Fibroblast of skin of right biceps (primary cell): ENCODE measurements around the gene WDPCP.
"Not testable (repeated sequence)": the region's sequence is repeated elsewhere in the genome, so short reads cannot be mapped to it uniquely, and the experiment has no call there.

Experiments used
- DNase-seq: peaks from one replicate; pipeline ENCODE4 v3.0.0-alpha.2; 2013

WDPCP gene

DNA sequence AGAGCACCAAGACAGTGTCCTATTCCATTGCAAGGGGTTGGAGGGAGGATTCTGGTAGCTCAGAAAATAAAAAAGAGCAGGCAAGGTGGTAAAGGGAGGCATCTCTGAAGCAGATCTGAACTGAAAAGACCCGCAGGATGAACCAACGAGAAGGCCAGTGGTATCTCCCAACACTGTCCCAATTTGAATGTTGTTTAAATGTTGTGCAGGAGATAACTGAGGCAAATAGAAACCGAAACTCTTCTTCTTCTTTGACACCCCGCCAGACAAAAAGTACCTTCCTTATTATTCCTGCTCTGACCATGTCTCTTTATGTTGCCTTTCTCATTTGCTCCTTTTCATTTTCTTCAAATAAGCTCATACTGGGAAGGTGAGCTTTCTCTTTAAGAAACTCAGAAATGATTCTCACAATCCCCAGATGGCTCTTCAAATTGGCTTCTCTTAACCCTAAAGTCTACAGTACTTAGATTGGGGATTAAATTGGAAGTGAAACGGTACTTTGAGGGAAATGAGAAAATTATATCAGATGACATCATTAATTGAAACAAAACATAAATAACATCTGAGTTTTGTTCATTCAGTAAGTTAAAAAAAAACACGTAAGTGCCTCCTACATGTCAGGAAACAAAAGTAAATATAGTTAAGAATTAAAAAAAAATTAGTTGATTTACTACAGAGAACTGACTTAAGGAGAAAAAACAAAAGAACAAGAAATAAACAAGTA, 143.6 kb downstream of the WDPCP start:
- DNase-seq = no peak

DNA sequence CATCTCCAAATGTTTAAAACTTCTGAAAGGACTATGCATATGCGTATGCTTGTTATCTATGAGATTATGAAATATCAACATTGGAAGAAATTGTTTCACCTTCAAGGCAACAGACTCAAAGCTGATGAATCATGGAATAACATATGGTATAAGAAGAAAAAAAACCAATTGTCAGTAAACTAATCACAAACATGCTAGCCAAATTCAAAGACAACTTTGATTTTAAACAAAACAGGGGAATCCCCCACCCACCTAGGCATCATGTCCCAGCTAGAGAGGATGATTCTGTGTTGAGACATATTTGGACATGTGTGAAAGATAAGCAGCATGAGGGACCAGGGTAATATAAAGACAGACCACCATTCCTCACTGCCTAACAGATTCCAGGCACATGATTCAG, 147.7 kb downstream of the WDPCP start:
- DNase-seq = peak; percentile 18

DNA sequence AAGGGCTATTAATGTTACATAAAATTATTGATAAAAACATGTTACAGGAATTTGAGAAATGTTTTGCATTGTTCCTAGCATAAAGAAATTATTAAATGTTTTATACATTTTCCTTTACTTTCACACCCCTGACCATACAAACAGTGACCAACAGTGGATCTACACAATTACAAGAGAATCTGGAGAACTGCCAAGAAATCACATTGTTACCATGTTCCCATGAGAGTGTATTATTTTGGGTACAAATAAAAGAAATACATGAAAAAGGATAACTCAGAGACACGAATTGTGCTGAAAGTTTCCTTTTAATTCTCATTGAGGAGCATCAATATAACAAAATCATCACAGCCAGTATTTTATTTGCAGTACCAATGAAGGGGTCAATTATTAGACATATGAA, 150.1 kb downstream of the WDPCP start:
- no peak for DNase-seq

DNA sequence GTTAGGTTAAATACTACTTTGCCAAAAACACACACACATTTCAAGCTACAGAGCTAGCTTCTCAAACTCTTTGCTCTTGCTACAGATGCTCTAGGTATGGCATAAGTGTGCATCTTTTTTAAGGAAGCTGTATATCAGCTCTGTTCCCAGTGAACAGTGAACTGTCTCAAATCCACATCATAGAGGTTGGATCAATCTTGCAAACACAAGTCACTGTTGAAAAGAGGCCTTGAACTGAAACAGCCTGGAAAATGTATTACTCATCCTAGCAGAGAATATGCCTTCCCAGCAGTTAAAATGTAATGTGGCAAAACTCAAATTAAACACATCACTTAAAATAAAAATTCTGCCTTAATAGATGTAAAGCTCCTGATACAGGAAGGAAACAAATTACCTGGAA, 151.8 kb downstream of the WDPCP start:
- no peak for DNase-seq

DNA sequence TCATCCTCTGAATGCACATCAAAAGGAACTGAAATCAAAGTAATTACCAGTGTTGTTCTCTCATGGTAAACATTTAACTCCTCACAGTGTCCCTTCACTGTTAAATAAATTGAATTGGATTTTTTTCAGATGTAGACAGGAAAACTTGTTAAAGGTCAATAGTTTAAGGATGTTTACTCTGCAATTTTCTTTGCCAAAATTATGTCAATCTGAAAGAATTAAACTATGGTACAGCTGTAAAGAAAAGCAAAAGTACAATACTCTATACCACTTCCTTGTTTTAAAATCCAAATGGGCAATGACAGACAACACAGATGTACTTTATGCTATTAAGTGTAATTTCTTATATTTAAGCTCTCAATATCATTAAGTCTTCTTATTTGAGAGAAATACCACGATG, 153.2 kb downstream of the WDPCP start:
- no peak for DNase-seq

DNA sequence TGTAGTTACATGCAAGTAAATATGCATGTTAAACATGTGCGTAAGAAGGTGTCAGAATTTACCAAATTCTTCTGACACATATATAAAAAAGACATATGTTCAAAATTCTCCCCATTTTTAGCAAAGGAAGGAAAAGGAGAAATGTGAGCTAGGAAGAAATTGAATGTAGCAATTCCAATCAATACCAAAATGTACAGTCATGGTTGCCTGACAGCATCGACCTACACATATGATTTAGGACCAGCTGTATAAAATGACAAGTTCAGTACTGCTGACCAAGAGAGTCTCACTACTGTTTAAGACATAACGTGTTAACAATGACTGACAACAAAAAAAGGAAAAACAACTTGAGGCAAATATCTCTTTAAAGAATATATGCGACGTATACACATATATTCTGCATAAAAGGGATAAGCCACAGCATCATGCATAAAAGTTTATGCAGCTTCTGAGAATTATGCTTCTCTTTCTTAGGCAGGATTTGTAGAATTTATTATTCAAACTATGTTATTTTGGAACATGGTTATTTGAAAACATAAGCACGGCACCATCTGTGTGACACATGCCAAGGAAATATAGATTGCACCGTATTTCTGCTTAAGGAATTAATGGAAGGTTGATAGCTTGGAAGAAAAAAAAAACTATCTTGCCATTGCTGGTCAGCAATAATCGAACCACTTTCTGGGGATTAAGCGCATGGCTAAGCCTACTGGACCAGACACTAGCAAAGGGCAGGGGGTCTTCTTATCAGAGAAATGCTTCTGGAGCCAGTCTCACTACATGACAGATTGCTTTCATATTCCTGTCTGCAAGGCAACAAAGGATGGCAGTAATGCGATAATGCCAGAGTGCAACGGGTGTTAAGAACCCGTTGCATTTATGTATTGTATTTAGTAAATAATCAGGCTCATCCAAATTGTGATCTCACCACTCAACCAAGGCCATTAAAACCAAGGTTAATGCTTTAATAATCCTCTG, 154.0 kb downstream of the WDPCP start:
- no peak for DNase-seq

DNA sequence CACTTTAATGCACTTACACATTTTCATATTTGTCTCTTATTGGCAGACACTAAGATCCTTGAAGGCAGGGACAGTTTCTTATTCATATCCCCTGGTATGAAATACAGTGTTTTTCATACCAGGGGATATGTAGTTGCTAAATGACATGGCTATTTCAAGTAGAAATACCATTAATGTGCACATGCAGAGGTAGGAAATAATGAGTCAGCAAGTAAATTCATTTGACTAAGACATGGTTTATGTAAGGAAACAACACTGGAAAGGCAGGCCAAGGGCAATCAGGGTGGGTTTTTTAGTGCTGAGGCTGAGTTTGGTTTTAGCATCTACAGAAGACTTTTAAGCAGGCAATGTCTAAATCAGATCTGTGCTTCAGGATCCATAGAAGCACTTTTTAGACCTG, 155.9 kb downstream of the WDPCP start:
- peak; percentile 50 for DNase-seq

DNA sequence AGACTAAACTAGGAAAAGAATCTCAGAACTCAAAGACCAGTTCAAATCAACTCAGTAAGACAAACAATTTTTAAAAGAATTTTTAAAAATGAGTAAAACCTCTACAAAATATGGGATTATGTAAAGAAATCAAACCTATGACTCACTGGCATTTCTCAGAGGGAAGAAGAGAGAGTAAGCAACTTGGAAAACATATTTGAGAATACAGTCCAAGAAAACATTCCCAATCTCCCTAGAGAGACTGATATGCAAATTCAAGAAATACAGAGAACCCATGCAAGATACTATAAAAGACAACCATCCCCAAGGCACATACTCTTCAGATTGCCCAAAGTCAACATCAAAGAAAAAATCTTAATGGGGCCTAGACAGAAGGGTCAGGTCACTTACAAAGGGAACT, 162.7 kb downstream of the WDPCP start:
- DNase-seq = peak; percentile 35

DNA sequence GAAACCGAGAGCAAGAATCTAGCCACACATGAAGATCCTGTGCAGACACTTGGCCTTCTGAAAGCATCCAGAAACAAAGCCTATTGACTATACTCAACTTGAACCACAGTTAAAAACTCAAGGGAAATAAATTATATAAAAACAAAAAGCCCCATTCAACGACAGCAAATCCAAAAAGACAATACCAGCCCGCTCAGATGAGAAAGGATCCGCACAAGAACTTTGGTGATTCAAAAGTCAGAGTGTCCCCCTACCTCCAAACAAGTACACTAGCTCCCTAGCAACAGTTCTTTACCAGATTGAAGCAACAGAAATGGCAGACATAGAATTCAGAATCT, 163.2 kb downstream of the WDPCP start:
- DNase-seq = no peak

DNA sequence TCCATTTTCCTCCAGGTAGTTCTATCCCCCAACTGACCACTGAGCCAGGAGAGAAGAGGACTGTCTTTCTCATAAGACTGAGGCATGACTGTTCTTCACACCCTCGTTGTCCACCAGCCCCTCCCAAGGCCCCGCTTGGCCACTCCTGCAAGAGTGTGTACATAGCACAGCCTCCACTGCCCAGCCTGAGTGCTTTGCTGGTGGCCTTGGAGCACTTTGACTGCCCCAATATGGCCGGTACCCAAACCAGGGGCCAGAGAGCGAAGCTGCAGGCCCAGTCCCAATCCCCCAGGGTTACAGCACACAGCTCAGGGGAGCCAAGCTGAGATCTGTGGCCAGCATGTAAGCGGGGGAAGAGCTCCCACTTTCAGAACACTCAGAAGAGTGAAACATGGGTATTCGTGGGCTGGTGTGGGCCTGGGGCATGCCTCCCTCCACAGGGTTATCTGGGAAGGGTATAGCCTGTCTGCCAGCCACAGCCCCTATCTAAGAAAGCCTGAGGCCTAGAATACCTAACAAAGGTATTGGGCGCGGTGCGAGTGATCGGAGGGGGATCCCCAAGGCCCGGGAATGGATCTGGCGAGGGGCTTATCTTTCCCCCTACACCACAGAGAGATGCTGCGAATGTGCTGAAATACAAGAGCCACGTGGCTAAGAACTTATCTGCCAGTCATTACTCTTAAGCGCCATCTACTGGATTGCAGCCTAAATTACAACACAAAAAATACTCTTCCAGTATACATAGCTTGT, 163.8 kb downstream of the WDPCP start:
- DNase-seq = peak; percentile 38

DNA sequence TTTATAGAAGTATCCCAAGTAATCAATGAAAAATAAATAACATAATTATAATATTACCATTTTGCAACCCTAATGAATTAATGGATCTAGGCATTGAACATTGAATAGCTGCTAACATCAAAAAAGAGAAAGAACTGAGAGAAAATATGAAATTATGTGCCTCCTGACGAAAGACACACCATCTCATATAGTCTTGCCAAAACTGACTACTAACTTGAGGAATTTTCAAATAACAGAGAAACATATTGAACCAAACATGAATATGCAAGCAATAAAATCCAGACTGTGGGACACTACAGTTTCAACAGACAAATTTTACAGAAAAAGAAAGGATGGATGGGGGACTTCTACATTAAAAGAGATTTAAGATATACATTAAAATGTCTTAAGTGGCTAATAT, 165.7 kb downstream of the WDPCP start:
- DNase-seq = no peak

DNA sequence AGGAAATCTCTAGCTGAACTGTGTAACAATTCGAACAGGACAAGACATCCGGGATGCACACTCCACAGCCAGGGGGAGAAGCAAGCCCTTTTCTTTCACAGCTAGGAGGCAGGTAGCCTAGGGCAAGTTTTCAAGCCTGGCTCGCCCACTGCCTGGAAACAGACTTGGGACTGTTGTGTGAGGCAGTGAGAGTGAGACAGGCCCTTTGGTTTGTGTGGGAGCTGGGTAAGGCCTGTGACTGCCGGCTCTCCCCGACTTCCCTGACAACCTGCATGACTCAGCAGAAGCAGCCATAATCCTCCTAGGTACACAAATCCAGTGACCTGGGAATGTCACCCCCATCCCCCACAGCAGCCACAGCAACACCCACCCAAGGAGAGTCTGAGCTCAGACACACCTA, 179.7 kb downstream of the WDPCP start:
- DNase-seq = no peak

DNA sequence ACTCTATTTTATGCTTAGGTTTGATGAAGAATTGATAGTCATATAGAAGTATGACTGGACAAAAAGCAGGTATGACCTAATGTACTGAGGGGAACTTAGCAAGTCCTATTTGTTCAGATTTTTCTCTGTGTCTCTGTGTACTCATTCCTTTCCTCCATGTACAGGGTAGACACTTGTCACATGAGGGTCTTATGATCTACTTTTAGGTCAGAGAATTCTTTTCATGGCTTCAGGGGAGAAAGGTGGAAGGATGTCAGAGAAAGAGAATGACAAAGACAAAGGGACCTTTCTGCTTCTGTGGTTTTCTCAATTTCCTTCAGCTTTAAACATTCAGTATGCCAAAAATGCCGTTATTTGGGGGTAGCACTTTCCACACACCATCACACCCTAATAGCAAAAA, 181.6 kb downstream of the WDPCP start:
- DNase-seq = no peak

DNA sequence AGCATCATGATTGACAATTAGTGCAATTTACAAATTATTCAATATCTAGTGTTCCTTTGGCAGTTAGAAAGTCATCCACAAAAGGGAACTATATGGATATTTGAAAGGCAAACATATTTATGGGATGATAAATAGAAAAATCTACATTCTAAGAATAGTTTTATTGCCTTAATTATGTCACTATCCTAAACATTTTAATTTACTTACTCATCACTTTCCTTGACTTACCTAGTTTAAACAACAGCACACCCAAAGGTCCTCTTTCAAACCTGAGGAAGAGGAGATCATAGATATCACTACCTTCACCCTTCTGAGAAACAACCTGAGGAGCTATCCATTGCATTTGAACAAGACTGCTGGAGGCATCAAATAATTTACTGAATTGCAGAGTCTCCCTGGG, 184.5 kb downstream of the WDPCP start:
- no peak for DNase-seq

DNA sequence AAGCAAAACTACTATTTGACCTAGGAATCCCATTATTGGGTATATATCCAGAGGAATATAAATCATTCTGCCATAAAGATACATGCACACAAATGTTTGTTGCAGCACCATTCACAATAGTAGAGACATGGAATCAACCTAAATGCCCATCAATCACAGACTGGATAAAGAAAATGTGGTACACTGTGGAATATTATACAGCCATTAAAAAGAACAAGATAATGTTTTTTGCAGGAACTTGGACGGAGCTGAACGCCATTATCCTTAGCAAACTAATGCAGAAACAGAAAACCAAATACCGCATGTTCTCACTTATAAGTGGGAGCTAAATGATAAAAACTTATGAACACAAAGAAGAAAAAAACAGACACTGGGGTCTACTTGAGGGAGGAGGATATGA, 185.4 kb downstream of the WDPCP start:
- not testable (repeated sequence) for DNase-seq

DNA sequence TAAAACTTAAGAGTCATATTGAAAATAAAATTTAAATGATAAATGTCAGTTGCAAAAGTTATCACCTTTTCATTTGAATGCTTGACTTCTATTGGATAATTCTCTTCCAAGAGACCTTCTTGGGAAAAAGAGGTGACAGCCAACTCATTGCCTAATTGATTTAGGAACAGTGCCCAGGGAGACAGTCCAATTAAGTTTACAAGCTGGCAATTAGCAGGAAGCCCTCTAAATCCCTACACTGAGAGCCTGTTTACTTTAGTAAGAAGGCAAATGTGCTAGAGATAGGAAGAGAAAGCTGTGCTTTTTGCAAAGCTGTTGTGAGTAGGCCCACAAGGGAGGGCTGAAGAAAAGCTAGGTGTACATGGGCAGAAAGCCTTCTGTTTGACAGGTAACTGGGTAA, 189.1 kb downstream of the WDPCP start:
- no peak for DNase-seq

DNA sequence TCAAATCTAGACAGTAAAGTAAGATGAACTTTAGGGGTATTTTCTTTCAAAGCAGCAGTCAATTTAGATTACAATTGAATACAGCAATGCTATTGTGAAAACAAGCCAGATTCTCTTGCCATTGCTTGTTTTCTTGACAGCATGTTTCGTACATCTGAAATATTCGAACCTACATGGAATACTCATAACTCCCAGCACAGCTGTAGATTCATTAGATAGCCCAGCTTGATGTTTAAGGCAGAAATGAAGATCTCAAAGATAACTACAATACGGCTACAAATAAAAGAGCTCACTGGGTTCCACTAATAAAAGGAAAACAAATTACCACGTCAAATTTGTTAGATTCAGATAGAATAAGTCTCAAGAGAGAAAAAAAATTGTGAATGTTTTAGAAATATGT, 208.8 kb downstream of the WDPCP start:
- DNase-seq = no peak

DNA sequence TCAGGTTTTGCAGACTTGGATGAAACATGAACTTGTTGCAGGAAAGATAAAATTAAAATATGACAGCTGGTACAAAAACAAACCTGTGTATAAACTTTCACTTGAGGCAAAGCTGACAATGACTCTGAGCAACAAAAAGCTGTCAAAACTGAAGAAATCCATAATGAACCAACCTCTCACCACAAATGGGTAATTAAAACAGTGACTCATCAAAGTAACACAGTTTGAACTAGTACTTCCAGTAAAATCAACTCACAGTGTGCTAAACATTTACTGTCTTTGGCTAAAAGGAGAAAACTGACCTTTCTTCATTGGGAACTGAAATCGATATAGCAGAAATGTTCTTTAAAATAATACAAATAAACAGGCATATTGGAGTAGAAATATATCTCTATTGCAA, 209.7 kb downstream of the WDPCP start:
- no peak for DNase-seq

DNA sequence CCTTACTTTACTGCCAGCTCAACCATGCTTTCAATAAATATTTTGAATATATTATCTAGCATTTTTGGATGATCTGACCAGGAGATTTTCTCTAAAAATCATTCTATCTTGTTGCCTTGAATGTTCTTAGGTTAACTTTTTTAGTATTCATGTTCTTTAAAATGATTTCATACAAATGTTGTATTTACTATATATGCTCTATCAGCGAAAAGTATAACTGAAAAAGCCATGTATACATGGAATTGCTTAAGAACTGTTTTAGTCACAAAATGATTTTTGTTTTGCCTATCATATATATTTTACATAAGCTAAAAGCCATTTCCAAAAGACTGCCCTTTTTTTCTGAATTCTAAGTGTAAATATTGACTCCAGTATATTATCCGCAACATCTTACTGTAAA, 213.9 kb downstream of the WDPCP start:
- no peak for DNase-seq

DNA sequence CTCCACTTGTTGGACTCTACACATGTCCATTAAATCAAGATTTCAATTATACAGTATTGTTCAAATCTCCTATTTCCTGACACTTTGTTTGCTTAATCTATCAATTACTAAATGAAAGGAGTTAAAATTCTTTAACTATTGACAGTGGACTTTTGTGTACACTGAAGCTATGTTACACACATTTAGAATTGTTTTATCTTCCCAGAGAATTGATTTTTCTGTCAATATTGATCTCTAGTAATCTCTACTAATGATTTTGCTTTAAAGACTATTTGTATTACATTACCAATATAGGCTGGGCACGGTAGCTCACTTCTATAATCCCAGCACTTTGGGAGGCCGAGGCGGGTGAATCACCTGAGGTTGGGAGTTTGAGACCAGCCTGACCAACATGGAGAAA, 215.7 kb downstream of the WDPCP start:
- no peak for DNase-seq

DNA sequence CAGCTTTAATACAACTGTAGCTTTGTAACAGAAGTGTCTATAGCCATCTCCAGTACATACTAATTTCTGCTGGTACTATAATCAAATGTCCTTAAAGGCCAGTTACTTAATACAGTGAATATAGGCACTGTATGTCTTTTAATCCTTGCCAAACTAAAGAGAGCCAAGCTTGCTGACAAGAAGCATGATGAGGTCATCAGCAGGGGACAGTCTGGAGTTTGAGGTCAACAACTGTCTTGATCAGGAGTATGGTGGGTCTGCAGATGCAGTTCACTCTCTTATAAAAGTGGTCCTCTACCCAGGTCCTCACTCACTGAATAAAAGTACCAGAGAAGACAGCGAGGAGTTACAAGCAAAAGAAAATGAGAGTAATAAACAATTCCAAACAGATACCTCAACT, 219.1 kb downstream of the WDPCP start:
- no peak for DNase-seq

DNA sequence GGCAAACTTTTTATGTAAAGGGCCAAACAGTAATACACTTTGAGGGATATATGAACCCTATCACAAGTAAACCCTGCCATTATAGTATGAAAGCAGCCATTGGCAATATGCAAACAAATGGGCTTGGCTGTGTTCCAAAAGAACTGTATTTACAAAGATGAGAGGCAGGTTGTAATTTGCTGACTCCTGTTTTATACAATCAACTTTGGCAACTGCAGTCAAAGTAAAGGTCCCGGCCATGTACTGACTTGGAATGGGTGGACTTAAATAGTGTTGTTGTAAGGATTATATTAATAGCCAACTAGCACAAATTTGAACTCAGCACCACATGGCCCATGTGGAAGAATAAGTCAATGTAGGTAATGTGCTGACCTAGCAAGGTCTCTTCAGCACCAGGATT, 223.4 kb downstream of the WDPCP start:
- no peak for DNase-seq

DNA sequence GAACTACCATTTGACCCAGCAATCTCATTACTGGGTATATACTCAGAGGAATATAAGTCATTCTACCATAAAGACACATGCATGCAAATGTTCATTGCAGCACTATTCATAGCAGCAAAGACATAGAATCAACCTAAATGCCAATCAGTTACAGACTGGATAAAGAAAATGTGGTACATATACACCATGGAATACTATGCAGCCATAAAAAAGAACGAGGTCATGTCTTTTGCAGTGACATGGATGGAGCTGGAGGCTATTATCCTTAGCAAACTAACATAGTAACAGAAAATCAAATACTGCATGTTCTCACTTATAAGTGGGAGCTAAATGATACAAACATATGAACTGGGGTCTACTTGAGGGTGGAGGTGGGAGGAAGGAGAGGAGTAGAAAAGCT, 230.6 kb downstream of the WDPCP start:
- DNase-seq = not testable (repeated sequence)

DNA sequence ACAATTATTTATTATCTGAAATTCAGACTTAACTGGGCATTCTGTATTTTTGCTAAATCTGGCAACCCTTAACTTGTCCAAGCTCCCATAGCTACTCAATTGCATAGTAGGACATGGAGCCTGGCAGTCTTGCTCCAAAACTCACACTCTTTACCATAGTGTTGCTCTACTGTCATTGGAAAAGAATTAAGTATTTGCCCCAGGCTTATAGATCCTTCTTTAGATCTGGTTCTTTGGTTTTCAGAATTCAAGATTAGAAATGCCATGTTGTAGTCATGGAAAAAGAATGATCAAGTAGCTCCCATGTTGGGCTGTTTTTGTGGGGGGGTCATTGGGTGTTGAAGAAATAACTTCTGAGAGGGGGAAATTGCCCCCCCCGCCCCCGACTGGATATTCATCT, 240.9 kb downstream of the WDPCP start:
- DNase-seq = no peak
